ENCODE results near the gene FOCAD.

FOCAD gene

DNA sequence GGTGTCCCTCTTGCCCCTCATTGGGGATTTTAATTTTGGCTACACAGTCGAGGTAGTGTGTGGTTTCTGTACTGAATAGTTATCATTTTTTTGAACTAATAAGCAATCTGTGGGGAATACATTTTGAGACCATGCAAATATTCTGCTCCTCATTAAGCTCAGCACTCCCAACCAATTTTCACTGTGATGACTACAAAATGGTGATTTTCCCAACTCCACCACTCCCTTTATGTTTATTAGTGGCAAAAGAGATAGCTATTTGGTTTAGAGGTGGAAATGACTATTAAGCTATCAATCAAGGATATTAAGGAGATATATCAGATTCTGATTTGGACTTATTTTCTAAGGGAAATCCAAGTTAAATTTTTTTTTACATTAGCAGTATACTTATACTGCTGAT, 62.9 kb downstream of the FOCAD start:
- TF ChIP-seq, protein P1, sequence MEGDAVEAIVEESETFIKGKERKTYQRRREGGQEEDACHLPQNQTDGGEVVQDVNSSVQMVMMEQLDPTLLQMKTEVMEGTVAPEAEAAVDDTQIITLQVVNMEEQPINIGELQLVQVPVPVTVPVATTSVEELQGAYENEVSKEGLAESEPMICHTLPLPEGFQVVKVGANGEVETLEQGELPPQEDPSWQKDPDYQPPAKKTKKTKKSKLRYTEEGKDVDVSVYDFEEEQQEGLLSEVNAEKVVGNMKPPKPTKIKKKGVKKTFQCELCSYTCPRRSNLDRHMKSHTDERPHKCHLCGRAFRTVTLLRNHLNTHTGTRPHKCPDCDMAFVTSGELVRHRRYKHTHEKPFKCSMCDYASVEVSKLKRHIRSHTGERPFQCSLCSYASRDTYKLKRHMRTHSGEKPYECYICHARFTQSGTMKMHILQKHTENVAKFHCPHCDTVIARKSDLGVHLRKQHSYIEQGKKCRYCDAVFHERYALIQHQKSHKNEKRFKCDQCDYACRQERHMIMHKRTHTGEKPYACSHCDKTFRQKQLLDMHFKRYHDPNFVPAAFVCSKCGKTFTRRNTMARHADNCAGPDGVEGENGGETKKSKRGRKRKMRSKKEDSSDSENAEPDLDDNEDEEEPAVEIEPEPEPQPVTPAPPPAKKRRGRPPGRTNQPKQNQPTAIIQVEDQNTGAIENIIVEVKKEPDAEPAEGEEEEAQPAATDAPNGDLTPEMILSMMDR (IDR thresholded peaks at IDR 0.05; ENCODE audit: borderline replicate concordance, insufficient read depth, low read depth, low read length), result no peak

DNA sequence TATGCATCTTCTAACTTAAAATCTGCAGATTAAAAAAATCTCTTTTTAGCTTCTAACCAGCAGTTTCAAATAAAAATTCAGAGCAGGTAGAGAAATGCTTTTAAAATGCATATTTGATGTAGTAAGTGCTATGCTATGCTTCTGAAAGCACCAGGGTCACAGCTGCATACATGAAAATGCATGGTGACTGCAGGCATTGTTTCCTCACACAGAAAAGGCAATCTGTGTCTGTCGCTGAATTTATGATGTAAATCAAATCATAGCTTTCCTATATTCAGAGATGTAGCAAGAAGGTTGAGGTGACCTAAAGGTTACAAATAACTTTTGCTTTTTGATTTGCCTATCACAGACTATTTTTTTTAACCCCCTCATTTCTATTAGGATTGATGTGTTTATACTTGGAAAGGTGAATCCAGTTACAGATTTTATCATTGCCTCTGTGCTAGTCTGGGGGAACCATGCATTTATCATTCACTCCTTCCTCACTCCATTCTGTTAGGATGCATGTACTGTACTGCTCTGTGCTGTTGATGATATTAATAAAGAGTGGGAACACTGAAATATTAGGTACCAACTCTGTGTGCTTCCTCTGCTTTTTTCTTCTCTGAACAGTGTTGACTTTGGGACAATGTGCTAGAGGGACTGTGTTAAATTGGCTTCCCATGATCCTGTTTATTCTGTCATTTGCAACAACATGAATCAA, 65.6 kb downstream of the FOCAD start:
- TF ChIP-seq, protein P1 (IDR thresholded peaks at IDR 0.05; ENCODE audit: borderline replicate concordance, insufficient read depth, low read depth, low read length), result no peak
- H3K4me3 ChIP-seq (ENCODE audit: low read depth, low read length), result no peak overlapping the region

More for the DNA sequence above, 62.9 kb downstream of the FOCAD start:
- H3K4me3 ChIP-seq (ENCODE audit: low read depth, low read length), result no peak overlapping the region

DNA sequence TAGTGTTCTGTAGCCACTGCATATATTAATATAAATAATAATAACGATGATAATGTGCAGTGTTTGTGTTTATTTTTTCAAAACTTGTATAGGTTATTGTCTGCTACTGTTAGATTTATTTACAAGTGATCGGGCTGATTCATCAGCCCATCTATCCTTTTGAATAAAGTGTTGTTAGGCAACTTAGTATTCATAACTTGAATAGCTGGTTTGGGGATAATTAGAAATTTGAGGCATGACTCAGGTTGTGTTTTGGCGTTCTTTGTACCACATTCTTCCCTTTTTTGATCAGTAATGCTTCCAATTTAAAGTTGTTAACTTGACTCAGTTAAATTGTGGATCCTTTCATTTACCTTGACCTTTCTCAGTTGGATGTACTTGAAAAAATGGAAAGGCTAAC, 69.7 kb downstream of the FOCAD start:
- H3K4me3 ChIP-seq (ENCODE audit: low read depth, low read length), result no peak overlapping the region
- TF ChIP-seq, protein P1 (IDR thresholded peaks at IDR 0.05; ENCODE audit: borderline replicate concordance, insufficient read depth, low read depth, low read length), result no peak

DNA sequence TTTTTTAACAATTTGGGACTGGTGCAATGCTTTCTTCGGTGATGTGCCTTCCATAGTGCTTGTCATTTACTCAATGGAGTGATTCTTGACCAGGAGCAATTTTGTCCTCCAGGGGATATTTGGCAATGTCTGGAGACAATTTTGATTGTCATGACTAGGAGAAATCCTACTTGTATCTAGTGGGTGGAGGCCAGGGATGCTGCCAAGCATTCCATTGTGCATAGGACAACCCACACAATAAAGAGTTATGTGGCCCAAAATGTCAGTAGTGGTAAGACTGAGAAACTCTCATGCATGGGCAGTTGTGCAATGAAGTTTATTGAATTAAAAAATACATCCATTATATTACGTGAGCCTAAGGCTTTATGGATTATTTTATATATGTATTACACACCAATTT, 70.5 kb downstream of the FOCAD start:
- no peak overlapping the region for H3K4me3 ChIP-seq (ENCODE audit: low read depth, low read length)
- TF ChIP-seq, protein P1 (IDR thresholded peaks at IDR 0.05; ENCODE audit: borderline replicate concordance, insufficient read depth, low read depth, low read length), result no peak

DNA sequence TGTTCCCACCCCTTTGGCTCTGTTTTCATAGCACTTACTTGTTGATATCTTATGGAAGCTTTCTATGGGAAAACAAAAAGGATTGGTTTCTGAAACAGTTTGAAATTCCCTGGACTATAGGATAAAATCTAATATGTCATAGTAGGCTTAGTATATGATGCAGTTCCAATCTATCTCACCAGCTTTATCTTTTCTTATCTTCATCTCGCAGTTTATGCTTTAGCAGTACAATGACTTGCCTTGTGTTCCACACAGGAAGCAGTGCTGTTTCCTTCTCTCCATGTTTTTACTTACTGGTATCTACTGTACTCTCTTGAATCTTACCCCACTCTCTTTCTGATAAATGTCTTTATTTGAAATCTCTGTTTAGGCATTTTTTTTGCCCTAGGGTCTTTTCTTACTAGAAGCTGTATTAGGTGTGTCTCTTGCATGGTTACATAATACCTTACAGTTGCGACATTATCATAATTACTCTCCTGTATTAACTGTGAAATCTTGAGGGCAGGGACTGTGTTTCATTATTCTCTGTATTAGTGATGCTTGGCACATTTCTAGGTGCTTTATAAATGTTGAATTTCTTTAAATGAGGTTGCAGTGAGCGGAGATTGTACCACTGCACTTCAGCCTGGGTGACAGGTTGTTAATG, 76.3 kb downstream of the FOCAD start:
- TF ChIP-seq, protein P1 (IDR thresholded peaks at IDR 0.05; ENCODE audit: borderline replicate concordance, insufficient read depth, low read depth, low read length), result no peak
- no peak overlapping the region for H3K4me3 ChIP-seq (ENCODE audit: low read depth, low read length)

DNA sequence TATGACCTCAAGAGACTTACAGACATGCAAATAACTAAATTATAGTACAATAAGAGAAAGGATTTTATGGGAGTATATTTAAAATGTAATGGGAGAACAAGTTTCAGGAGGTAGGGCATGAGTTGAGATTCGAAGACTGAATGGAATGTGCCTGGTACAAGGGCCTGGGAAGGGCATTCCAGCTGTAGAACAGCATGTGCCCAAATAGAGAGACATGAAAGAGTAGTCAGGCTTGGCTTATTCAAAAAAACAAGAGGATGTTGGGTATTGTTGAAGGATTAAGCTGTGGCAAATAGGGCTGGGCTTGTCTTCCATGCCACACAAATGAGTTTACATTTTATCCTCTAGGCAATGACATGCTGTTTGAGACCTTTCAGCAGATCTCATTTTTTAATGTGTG, 86.9 kb downstream of the FOCAD start:
- TF ChIP-seq, protein P1 (IDR thresholded peaks at IDR 0.05; ENCODE audit: borderline replicate concordance, insufficient read depth, low read depth, low read length), result no peak
- no peak overlapping the region for H3K4me3 ChIP-seq (ENCODE audit: low read depth, low read length)

DNA sequence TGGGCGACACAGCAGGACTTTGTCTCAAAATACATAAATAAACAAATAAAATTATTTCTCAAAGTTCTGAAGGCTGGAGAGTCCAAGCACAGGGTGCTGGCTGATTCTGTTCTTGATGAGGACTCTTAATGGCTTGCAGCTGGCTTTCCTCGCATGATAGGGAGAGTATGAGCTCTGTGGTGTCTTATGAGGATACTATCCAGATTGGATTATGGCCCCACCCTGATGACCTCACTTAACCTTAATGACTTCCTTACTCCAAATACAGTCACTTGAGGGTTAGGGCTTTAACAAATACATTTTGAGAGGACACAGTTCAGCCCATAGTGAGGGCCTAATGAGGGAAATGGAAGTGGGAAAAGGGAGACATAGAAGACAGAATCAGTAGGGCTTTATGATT, 87.7 kb downstream of the FOCAD start:
- TF ChIP-seq, protein P1 (IDR thresholded peaks at IDR 0.05; ENCODE audit: borderline replicate concordance, insufficient read depth, low read depth, low read length), result no peak
- no peak overlapping the region for H3K4me3 ChIP-seq (ENCODE audit: low read depth, low read length)

Data from GM12875 (cell line).